HEK293 (cell line): ENCODE data around the gene DUSP1.

Experiments used
- CTCF ChIA-PET: fragments of 350-600 bp; formaldehyde crosslinking; extraction: SDS; loops from one replicate; lab custom pipeline; 2021; ENCODE audit warnings: antibody characterized with exemption; lab: Yijun Ruan, JAX
- POLR2A ChIA-PET: fragments of 300-600 bp; formaldehyde crosslinking; extraction: SDS; loops from one replicate; lab custom pipeline; 2020; ENCODE audit warnings: antibody characterized with exemption, inconsistent platforms; lab: Yijun Ruan, JAX
- H3K27ac ChIP-seq: fragments of 200-500 bp; sonication (Bioruptor generic); 2 replicates; pipeline ENCODE4 v1.5.1; 2014; ENCODE audit warnings: low read depth, low read length, control low read depth, inconsistent platforms; ENCODE audit errors: extremely low read depth
- H3K36me3 ChIP-seq, 2 experiments: fragments of 200-500 bp in 1 of 2; sonication (Bioruptor generic) in 1 of 2; 1 replicate in 1 of 2; 2 replicates in 1 of 2; pipeline ENCODE4 v1.5.1; 2014 to 2017; ENCODE audit warnings: inconsistent platforms in 2 of 2, low read length in 2 of 2; ENCODE audit not compliant: control insufficient read depth in 2 of 2, insufficient read depth in 1 of 2
- H3K4me1 ChIP-seq: fragments of 200-500 bp; sonication (Bioruptor generic); 2 replicates; pipeline ENCODE4 v1.5.1; 2014; ENCODE audit warnings: mild to moderate bottlenecking, low read length, inconsistent platforms; ENCODE audit not compliant: control insufficient read depth, insufficient read depth
- H3K4me3 ChIP-seq: 2 replicates; pipeline ENCODE4 v1.5.1; 2011; ENCODE audit warnings: low read depth, mild to moderate bottlenecking, control low read depth, low read length, moderate library complexity
- H3K9me3 ChIP-seq: fragments of 200-500 bp; sonication (Bioruptor generic); 2 replicates; pipeline ENCODE4 v1.5.1; 2014; ENCODE audit warnings: low read depth, low read length, inconsistent platforms; ENCODE audit not compliant: control insufficient read depth, insufficient read depth
- GFI1B ChIP-seq: fragments of 450-650 bp; formaldehyde crosslinking; IDR thresholded peaks from 2 replicates; pipeline ENCODE4 v1.5.1; 2016; ENCODE audit warnings: missing biosample characterization, missing genetic modification characterization
- GLIS1 ChIP-seq: fragments of 450-650 bp; formaldehyde crosslinking; IDR thresholded peaks from 2 replicates; pipeline ENCODE4 v1.5.1; 2016; ENCODE audit warnings: missing biosample characterization, missing genetic modification characterization
- HOXC10 ChIP-seq: sonication (generic); formaldehyde crosslinking; IDR thresholded peaks from 2 replicates; pipeline ENCODE4 v1.8.1; 2023; ENCODE audit warnings: mild to moderate bottlenecking, missing genetic modification reagents
- MZF1 ChIP-seq: fragments of 450-650 bp; formaldehyde crosslinking; IDR thresholded peaks from 2 replicates; pipeline ENCODE4 v1.5.1; 2017; ENCODE audit warnings: missing biosample characterization, missing genetic modification characterization, borderline replicate concordance
- PRDM4 ChIP-seq: fragments of 450-650 bp; formaldehyde crosslinking; IDR thresholded peaks from 2 replicates; pipeline ENCODE4 v1.5.1; 2017; ENCODE audit warnings: missing biosample characterization, missing genetic modification characterization
- SCRT2 ChIP-seq: fragments of 450-650 bp; formaldehyde crosslinking; IDR thresholded peaks from 2 replicates; pipeline ENCODE4 v1.5.1; 2016; ENCODE audit warnings: missing biosample characterization, missing genetic modification characterization
- ZBTB21 ChIP-seq: fragments of 450-650 bp; formaldehyde crosslinking; IDR thresholded peaks from 2 replicates; pipeline ENCODE4 v1.5.1; 2017; ENCODE audit warnings: missing biosample characterization, missing genetic modification characterization
- ZEB2 ChIP-seq: fragments of 450-650 bp; formaldehyde crosslinking; IDR thresholded peaks from 2 replicates; pipeline ENCODE4 v1.5.1; 2016; ENCODE audit warnings: missing biosample characterization, missing genetic modification characterization
- ZIC2 ChIP-seq: fragments of 450-650 bp; formaldehyde crosslinking; IDR thresholded peaks from 2 replicates; pipeline ENCODE4 v1.5.1; 2016; ENCODE audit warnings: missing biosample characterization, missing genetic modification characterization
- ZNF114 ChIP-seq: fragments of 450-650 bp; formaldehyde crosslinking; IDR thresholded peaks from 2 replicates; pipeline ENCODE4 v1.5.0; 2017; ENCODE audit warnings: missing biosample characterization, missing genetic modification characterization
- ZNF169 ChIP-seq: fragments of 450-650 bp; formaldehyde crosslinking; IDR thresholded peaks from 2 replicates; pipeline ENCODE4 v1.5.1; 2016; ENCODE audit warnings: missing biosample characterization, missing genetic modification characterization
- ZNF184 ChIP-seq: fragments of 450-650 bp; IDR thresholded peaks from 2 replicates; pipeline ENCODE4 v1.5.1; 2018; ENCODE audit warnings: missing biosample characterization, mild to moderate bottlenecking, missing genetic modification characterization
- ZNF274 ChIP-seq, 2 experiments: fragments of 200-500 bp in 1 of 2; fragments of 450-650 bp in 1 of 2; sonication (Bioruptor generic) in 1 of 2; formaldehyde crosslinking in 1 of 2; IDR thresholded peaks; 2 replicates each; pipeline versions ENCODE4 v1.5.1 to v1.6.1; 2014 to 2016; ENCODE audit warnings: borderline replicate concordance in 1 of 2, inconsistent platforms in 1 of 2, low read length in 1 of 2, missing biosample characterization in 1 of 2, missing genetic modification characterization in 1 of 2
- ZNF280C ChIP-seq: fragments of 450-650 bp; formaldehyde crosslinking; IDR thresholded peaks from 2 replicates; pipeline ENCODE4 v1.5.1; 2016; ENCODE audit warnings: missing biosample characterization, missing genetic modification characterization
- ZNF280D ChIP-seq: fragments of 450-650 bp; formaldehyde crosslinking; IDR thresholded peaks from 2 replicates; pipeline ENCODE4 v1.5.1; 2016; ENCODE audit warnings: missing biosample characterization, missing genetic modification characterization
- ZNF302 ChIP-seq: fragments of 450-650 bp; formaldehyde crosslinking; IDR thresholded peaks from 2 replicates; pipeline ENCODE4 v1.5.1; 2016; ENCODE audit warnings: missing biosample characterization, missing genetic modification characterization, low read depth
- ZNF324 ChIP-seq: fragments of 450-650 bp; formaldehyde crosslinking; IDR thresholded peaks from 2 replicates; pipeline ENCODE4 v1.5.1; 2016; ENCODE audit warnings: missing biosample characterization, missing genetic modification characterization
- ZNF335 ChIP-seq: fragments of 450-650 bp; formaldehyde crosslinking; conservative IDR thresholded peaks from 2 replicates; pipeline ENCODE4 v1.5.1; 2016; ENCODE audit warnings: missing biosample characterization, missing genetic modification characterization
- ZNF391 ChIP-seq: fragments of 450-650 bp; formaldehyde crosslinking; IDR thresholded peaks from 2 replicates; pipeline ENCODE4 v1.5.1; 2016; ENCODE audit warnings: low read depth, missing biosample characterization, missing genetic modification characterization, borderline replicate concordance
- ZNF433 ChIP-seq: fragments of 450-650 bp; formaldehyde crosslinking; IDR thresholded peaks from 2 replicates; pipeline ENCODE4 v1.5.1; 2016; ENCODE audit warnings: missing biosample characterization, missing genetic modification characterization, low read depth
- ZNF488 ChIP-seq: fragments of 450-650 bp; formaldehyde crosslinking; IDR thresholded peaks from 2 replicates; pipeline ENCODE4 v1.5.1; 2016; ENCODE audit warnings: missing biosample characterization, missing genetic modification characterization
- ZNF639 ChIP-seq: fragments of 450-650 bp; formaldehyde crosslinking; IDR thresholded peaks from 2 replicates; pipeline ENCODE4 v1.5.1; 2016; ENCODE audit warnings: missing biosample characterization, missing genetic modification characterization
- ZNF660 ChIP-seq: fragments of 450-650 bp; IDR thresholded peaks from 2 replicates; pipeline ENCODE4 v1.5.1; 2018; ENCODE audit warnings: missing biosample characterization, mild to moderate bottlenecking, missing genetic modification characterization
- ZNF747 ChIP-seq: fragments of 450-650 bp; formaldehyde crosslinking; IDR thresholded peaks from 2 replicates; pipeline ENCODE4 v1.5.1; 2016; ENCODE audit warnings: missing biosample characterization, missing genetic modification characterization
- ZNF76 ChIP-seq: fragments of 450-650 bp; formaldehyde crosslinking; IDR thresholded peaks from 2 replicates; pipeline ENCODE4; 2016; ENCODE audit warnings: low read depth, missing biosample characterization, missing genetic modification characterization, borderline replicate concordance
- ZNF768 ChIP-seq: fragments of 450-650 bp; formaldehyde crosslinking; IDR thresholded peaks from 2 replicates; pipeline ENCODE4 v1.5.1; 2018; ENCODE audit warnings: missing biosample characterization, mild to moderate bottlenecking, missing genetic modification characterization
- ZSCAN16 ChIP-seq: fragments of 450-650 bp; formaldehyde crosslinking; IDR thresholded peaks from 2 replicates; pipeline ENCODE4 v1.5.1; 2016; ENCODE audit warnings: missing biosample characterization, missing genetic modification characterization

The DUSP1 gene

GRCh38 chr5:172777881-172778814 lies 7.2 kb upstream of the DUSP1 start:
- CTCF ChIA-PET: interaction anchor here (0.6 to 3.0 kb wide), 5 partner anchors 61 to 195 kb away, joined by 3 to 11 read pairs (median 4); no protein-coding TSS in a partner anchor
- Histone ChIP-seq H3K27ac (no peak overlapping the region), H3K36me3 (no peaks in the 10 kb centered on the region), H3K4me1 (no peaks in the 10 kb centered on the region), H3K4me3 (no peak overlapping the region), H3K9me3 (no peaks in the 10 kb centered on the region)
- POLR2A ChIA-PET: interaction anchor here (0.7 to 1.9 kb wide), 6 partner anchors 9 to 592 kb away, joined by 3 to 13 read pairs (median 4); no protein-coding TSS in a partner anchor
- TF ChIP-seq ZNF169 (tag by site-specific recombination): no peak
- no peak for TF ChIP-seq ZNF274 (IDR thresholded peaks at IDR 0.05; ENCODE audit: low read length)
- no peak for TF ChIP-seq ZNF274 (tag by site-specific recombination; IDR thresholded peaks at IDR 0.05; ENCODE audit: borderline replicate concordance)
- TF ChIP-seq ZNF747: no peak
- no peak for TF ChIP-seq GFI1B
- TF ChIP-seq ZNF391 (tag by site-specific recombination): no peak
- peak; percentile 89 for TF ChIP-seq SCRT2 (tag by site-specific recombination)
- TF ChIP-seq ZNF639 (tag by site-specific recombination): no peak
- no peak for TF ChIP-seq ZNF335 (tag by site-specific recombination)
- no peak for TF ChIP-seq ZNF280C (tag by site-specific recombination)
- TF ChIP-seq ZNF433 (tag by site-specific recombination): no peak
- TF ChIP-seq ZNF302 (tag by site-specific recombination): no peak
- TF ChIP-seq ZNF768: peak; percentile 69; the same call in 1 of the 2 replicates
- 0 out of 2 replicates have a peak, but pooled peaks have one; percentile 47 for TF ChIP-seq ZBTB21 (tag by site-specific recombination)
- no peak for TF ChIP-seq ZNF280D (tag by site-specific recombination)
- no peak for TF ChIP-seq ZNF76
- TF ChIP-seq ZNF660 (tag by site-specific recombination): 0 out of 2 replicates have a peak, but pooled peaks have one; percentile 23
- TF ChIP-seq GLIS1: peak; percentile 61; the same call in 1 of the 2 replicates
- no peak for TF ChIP-seq ZNF184 (tag by site-specific recombination)
- no peak for TF ChIP-seq PRDM4 (tag by site-specific recombination)
- no peak for TF ChIP-seq ZSCAN16 (tag by site-specific recombination)
- TF ChIP-seq ZEB2 (tag by site-specific recombination): peak; percentile 34; the same call in 1 of the 2 replicates
- no peak for TF ChIP-seq MZF1
- TF ChIP-seq HOXC10 (CRISPR knock-in tag): no peak
- peak; percentile 79 for TF ChIP-seq ZIC2 (tag by site-specific recombination)
- TF ChIP-seq ZNF114 (tag by site-specific recombination): no peak
- TF ChIP-seq ZNF324: no peak
- TF ChIP-seq ZNF488: no peak
